GM23338 (cell line): ENCODE results near the gene VSIR.

Experiments used
- CREB1 ChIP-seq: fragments of 250-450 bp; sonication (Bioruptor Pico); IDR thresholded peaks from 2 replicates; pipeline ENCODE4 v1.5.0; 2020; ENCODE audit warnings: low read depth, mild to moderate bottlenecking, moderate library complexity
- CTCF ChIP-seq, 2 experiments: fragments of 200-600 bp in 1 of 2; sonication (generic) in 1 of 2; conservative IDR thresholded peaks; 2 replicates each; pipeline versions ENCODE4 v1.5.1 to v1.6.1; 2016 to 2017; ENCODE audit warnings: antibody characterized with exemption in 2 of 2, low read depth in 2 of 2, mild to moderate bottlenecking in 2 of 2, moderate library complexity in 1 of 2
- ETS1 ChIP-seq: IDR thresholded peaks from 2 replicates; pipeline ENCODE4 v1.6.1; 2016; ENCODE audit warnings: antibody characterized with exemption
- EZH2 ChIP-seq: fragments of 200-600 bp; sonication (generic); IDR thresholded peaks from one replicate; pipeline ENCODE4 v1.8.0; 2017; ENCODE audit warnings: antibody characterized with exemption, mild to moderate bottlenecking, low read depth; ENCODE audit not compliant: unreplicated experiment
- EZH2phosphoT487 ChIP-seq: fragments of 200-600 bp; sonication (generic); IDR thresholded peaks from one replicate; pipeline ENCODE4 v1.8.1; 2018; ENCODE audit warnings: antibody characterized with exemption; ENCODE audit not compliant: unreplicated experiment
- JUNB ChIP-seq: IDR thresholded peaks from one replicate; pipeline ENCODE4 v1.6.1; 2016; ENCODE audit warnings: antibody characterized with exemption; ENCODE audit not compliant: unreplicated experiment
- NANOG ChIP-seq: IDR thresholded peaks from 2 replicates; pipeline ENCODE4 v1.6.1; 2016; ENCODE audit warnings: antibody characterized with exemption, borderline replicate concordance
- POLR2AphosphoS5 ChIP-seq: IDR thresholded peaks from 2 replicates; pipeline ENCODE4 v1.6.1; 2016; ENCODE audit warnings: antibody characterized with exemption, low read depth
- REST ChIP-seq: IDR thresholded peaks from one replicate; pipeline ENCODE4 v1.6.1; 2018; ENCODE audit warnings: antibody characterized with exemption; ENCODE audit not compliant: unreplicated experiment
- STAT1 ChIP-seq: IDR thresholded peaks from one replicate; pipeline ENCODE4 v1.6.1; 2016; ENCODE audit warnings: antibody characterized with exemption; ENCODE audit not compliant: unreplicated experiment
- ZNF114 ChIP-seq: fragments of 250-450 bp; sonication (Bioruptor Pico); IDR thresholded peaks from 2 replicates; pipeline ENCODE4 v1.5.0; 2020; ENCODE audit warnings: mild to moderate bottlenecking, moderate library complexity
- ZNF331 ChIP-seq: fragments of 250-450 bp; sonication (Bioruptor Pico); IDR thresholded peaks from 2 replicates; pipeline ENCODE4 v1.5.0; 2020; ENCODE audit warnings: low read depth, mild to moderate bottlenecking, moderate library complexity
- ZNF462 ChIP-seq: fragments of 250-450 bp; sonication (Bioruptor Pico); IDR thresholded peaks from 2 replicates; pipeline ENCODE4 v1.5.0; 2020; ENCODE audit warnings: mild to moderate bottlenecking, moderate library complexity

GRCh38 chr10:71749396-71749795 is 23.9 kb downstream of the VSIR start:
- TF ChIP-seq CTCF (conservative IDR thresholded peaks at IDR 0.05; ENCODE audit: low read depth in 2 of 2) (no peak), POLR2AphosphoS5 (no peak), EZH2phosphoT487 (no peak), EZH2 (no peak), REST (no peak), CREB1 (CRISPR knock-in tag) (no peak), NANOG (no peak), JUNB (no peak), ZNF114 (no peak), ZNF331 (CRISPR knock-in tag) (no peak), STAT1 (no peak), ETS1 (no peak), ZNF462 (no peak)
